Measurements from ENCODE around the gene AUTS2.

Gene AUTS2

DNA sequence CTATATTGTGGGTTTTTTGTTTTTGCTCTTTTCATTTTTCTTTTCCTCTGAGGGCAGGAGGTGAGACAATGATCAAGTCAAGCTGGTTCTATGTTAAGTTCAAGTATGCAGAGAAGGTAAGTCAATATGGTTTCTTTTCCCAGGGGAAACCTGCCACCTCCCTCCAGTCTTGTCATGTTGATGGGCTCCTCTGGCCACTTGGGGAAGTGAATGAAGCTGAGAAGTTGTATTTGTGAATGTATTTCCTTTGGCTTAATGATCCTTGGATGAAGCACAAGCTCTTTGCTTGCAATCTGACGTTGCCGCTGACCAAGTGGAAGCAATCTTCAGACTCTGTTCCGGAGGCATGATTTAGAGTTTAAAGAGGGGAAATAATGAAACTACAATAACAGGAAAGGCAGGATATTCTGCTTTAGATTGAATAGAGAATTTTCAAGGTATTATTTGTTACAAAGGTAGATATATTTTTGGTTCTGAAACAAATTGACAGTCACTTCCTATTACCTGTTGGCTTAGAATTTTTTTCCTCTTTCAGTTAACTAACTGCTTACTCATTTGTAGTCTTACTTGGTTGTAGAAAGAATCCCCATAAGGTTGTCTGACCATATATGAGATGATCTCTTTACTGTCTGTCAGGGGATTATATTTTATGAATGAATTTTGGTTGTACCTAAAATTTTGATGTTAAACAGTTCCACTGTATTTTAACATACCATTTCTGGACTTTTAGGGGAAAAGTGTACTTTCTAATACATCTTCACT is 369.6 kb downstream of the AUTS2 start:
- Histone ChIP-seq H3K9ac (ENCODE audit: low read length) (no peak overlapping the region), H4K20me1 (ENCODE audit: low read depth, low read length) (peaks cover 43% of the 10 kb centered on the region; the same call in 1 of the 2 replicates), H3K79me2 (ENCODE audit: insufficient read depth, low read length) (0 out of 2 replicates have a peak, but pooled peaks cover 11% of the 10 kb centered on the region), H3F3A (ENCODE audit: insufficient read depth) (no peaks in the 10 kb centered on the region), H3K9me2 (replicated peaks; ENCODE audit: insufficient read depth, low read length) (no peaks in the 10 kb centered on the region), H3K27ac (ENCODE audit: low read depth, low read length) (no peak overlapping the region), H3K4me2 (ENCODE audit: low read depth, low read length, poor library complexity, severe bottlenecking) (no peak overlapping the region), H3K27me3 (ENCODE audit: low read length) (no peaks in the 10 kb centered on the region), H3K9me3 (ENCODE audit: insufficient read depth, low read length) (no peaks in the 10 kb centered on the region), H2AFZ (ENCODE audit: low read depth, low read length, severe bottlenecking) (no peak overlapping the region), H3K4me3 (ENCODE audit: insufficient read depth, low read length, poor library complexity, severe bottlenecking) (no peak overlapping the region), H3K36me3 (ENCODE audit: low read length) (no peaks in the 10 kb centered on the region)
- TF ChIP-seq, protein P1, sequence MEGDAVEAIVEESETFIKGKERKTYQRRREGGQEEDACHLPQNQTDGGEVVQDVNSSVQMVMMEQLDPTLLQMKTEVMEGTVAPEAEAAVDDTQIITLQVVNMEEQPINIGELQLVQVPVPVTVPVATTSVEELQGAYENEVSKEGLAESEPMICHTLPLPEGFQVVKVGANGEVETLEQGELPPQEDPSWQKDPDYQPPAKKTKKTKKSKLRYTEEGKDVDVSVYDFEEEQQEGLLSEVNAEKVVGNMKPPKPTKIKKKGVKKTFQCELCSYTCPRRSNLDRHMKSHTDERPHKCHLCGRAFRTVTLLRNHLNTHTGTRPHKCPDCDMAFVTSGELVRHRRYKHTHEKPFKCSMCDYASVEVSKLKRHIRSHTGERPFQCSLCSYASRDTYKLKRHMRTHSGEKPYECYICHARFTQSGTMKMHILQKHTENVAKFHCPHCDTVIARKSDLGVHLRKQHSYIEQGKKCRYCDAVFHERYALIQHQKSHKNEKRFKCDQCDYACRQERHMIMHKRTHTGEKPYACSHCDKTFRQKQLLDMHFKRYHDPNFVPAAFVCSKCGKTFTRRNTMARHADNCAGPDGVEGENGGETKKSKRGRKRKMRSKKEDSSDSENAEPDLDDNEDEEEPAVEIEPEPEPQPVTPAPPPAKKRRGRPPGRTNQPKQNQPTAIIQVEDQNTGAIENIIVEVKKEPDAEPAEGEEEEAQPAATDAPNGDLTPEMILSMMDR (IDR thresholded peaks at IDR 0.05; ENCODE audit: insufficient read depth, low read length, poor library complexity, severe bottlenecking): no peak
- no peak for TF ChIP-seq EZH2phosphoT487 (conservative IDR thresholded peaks at IDR 0.05; ENCODE audit: low read length)

GRCh38 chr7:69968969-69969556 is 370.8 kb downstream of the AUTS2 start:
- no peak overlapping the region for H3K27ac ChIP-seq (ENCODE audit: low read depth, low read length)
- no peaks in the 10 kb centered on the region for H3K27me3 ChIP-seq (ENCODE audit: low read length)
- no peak overlapping the region for H3K4me2 ChIP-seq (ENCODE audit: low read depth, low read length, poor library complexity, severe bottlenecking)
- no peaks in the 10 kb centered on the region for H3K36me3 ChIP-seq (ENCODE audit: low read length)
- H3K79me2 ChIP-seq (ENCODE audit: insufficient read depth, low read length): 0 out of 2 replicates have a peak, but pooled peaks cover 11% of the 10 kb centered on the region
- H3F3A ChIP-seq (ENCODE audit: insufficient read depth): no peaks in the 10 kb centered on the region
- no peak overlapping the region for H2AFZ ChIP-seq (ENCODE audit: low read depth, low read length, severe bottlenecking)
- H3K9ac ChIP-seq (ENCODE audit: low read length): no peak overlapping the region
- TF ChIP-seq, protein P1 (IDR thresholded peaks at IDR 0.05; ENCODE audit: insufficient read depth, low read length, poor library complexity, severe bottlenecking): no peak
- no peak for TF ChIP-seq EZH2phosphoT487 (conservative IDR thresholded peaks at IDR 0.05; ENCODE audit: low read length)
- H3K4me3 ChIP-seq (ENCODE audit: insufficient read depth, low read length, poor library complexity, severe bottlenecking): no peak overlapping the region
- no peaks in the 10 kb centered on the region for H3K9me3 ChIP-seq (ENCODE audit: insufficient read depth, low read length)
- H3K9me2 ChIP-seq (replicated peaks; ENCODE audit: insufficient read depth, low read length): no peaks in the 10 kb centered on the region
- peaks cover 47% of the 10 kb centered on the region; the same call in 1 of the 2 replicates for H4K20me1 ChIP-seq (ENCODE audit: low read depth, low read length)

GRCh38 chr7:69981646-69982045 is 383.4 kb downstream of the AUTS2 start:
- no peaks in the 10 kb centered on the region for H3K9me2 ChIP-seq (replicated peaks; ENCODE audit: insufficient read depth, low read length)
- no peaks in the 10 kb centered on the region for H3K36me3 ChIP-seq (ENCODE audit: low read length)
- H3K27ac ChIP-seq (ENCODE audit: low read depth, low read length): no peak overlapping the region
- no peaks in the 10 kb centered on the region for H3K27me3 ChIP-seq (ENCODE audit: low read length)
- no peak overlapping the region for H3K4me3 ChIP-seq (ENCODE audit: insufficient read depth, low read length, poor library complexity, severe bottlenecking)
- H3K9me3 ChIP-seq (ENCODE audit: insufficient read depth, low read length): peaks cover 4% of the 10 kb centered on the region; the same call in 1 of the 2 replicates
- H3K79me2 ChIP-seq (ENCODE audit: insufficient read depth, low read length): peaks cover 12% of the 10 kb centered on the region; the same call in 1 of the 2 replicates
- peaks cover 28% of the 10 kb centered on the region; the same call in 1 of the 2 replicates for H4K20me1 ChIP-seq (ENCODE audit: low read depth, low read length)
- H3K9ac ChIP-seq (ENCODE audit: low read length): no peak overlapping the region
- no peak overlapping the region for H3K4me2 ChIP-seq (ENCODE audit: low read depth, low read length, poor library complexity, severe bottlenecking)
- H3F3A ChIP-seq (ENCODE audit: insufficient read depth): no peaks in the 10 kb centered on the region
- no peak overlapping the region for H2AFZ ChIP-seq (ENCODE audit: low read depth, low read length, severe bottlenecking)
- TF ChIP-seq, protein P1 (IDR thresholded peaks at IDR 0.05; ENCODE audit: insufficient read depth, low read length, poor library complexity, severe bottlenecking): no peak
- TF ChIP-seq EZH2phosphoT487 (conservative IDR thresholded peaks at IDR 0.05; ENCODE audit: low read length): no peak

All from SU-DHL-6 (cell line).